Cardiac atrium fibroblast (primary cell): ENCODE data around the gene TARS1. TPM values are rescaled to one million over a fixed set of nuclear protein-coding genes. Genes with fewer than 3 reads are reported as not detected.

ENCODE experiments used
- total RNA-seq: library from RNA; depleted of rRNA; stranded (reverse); fragments of >200 nt; gene quantifications from 2 replicates; pipeline ENCODE4 v1.2.3, GENCODE V29; 2015

TARS1 gene
- total RNA-seq, result 133 and 140 TPM in 2 replicates

DNA sequence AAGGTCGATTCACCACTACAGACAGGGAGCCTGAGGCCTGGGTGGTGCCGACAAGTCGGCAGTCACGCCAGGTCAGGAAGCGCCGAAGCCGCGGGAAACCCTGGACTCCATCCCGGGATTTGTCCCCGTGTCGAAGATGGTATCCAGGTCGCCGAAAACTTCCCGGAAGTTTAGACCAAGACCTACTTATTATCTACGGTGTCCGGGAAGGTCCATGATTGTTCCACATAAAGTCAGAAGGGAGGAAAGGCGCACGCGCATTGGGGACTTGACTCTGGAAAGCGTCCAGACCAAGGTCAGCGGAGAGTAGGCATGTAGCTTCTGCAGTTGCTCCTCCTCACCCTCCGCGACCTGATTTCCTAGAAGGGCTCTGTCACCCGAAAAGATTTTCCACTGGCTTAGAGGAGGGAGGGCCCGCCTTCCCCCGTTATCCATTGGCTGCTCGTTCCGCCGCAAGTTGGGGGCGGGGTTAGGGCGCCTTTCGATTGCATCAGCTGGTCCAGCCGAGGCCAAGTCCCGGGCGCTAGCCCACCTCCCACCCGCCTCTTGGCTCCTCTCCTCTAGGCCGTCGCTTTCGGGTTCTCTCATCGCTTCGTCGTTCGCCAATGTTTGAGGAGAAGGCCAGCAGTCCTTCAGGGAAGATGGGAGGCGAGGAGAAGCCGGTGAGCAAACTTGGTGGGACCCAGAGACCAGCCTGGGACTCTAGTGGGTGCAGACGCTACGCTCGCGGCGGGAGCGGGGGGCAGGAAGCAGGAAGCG, at the start of gene TARS1:
TARS1 (plus strand) TSS at position 484 of the 759 bp plus-strand sequence; CDS start at position 606, 122 bp downstream.

